Measurements from ENCODE around the gene SDF2L1.

GRCh38 chr22:21661991-21662390, 19.9 kb downstream of the SDF2L1 start:
- TF ChIP-seq, protein P1, sequence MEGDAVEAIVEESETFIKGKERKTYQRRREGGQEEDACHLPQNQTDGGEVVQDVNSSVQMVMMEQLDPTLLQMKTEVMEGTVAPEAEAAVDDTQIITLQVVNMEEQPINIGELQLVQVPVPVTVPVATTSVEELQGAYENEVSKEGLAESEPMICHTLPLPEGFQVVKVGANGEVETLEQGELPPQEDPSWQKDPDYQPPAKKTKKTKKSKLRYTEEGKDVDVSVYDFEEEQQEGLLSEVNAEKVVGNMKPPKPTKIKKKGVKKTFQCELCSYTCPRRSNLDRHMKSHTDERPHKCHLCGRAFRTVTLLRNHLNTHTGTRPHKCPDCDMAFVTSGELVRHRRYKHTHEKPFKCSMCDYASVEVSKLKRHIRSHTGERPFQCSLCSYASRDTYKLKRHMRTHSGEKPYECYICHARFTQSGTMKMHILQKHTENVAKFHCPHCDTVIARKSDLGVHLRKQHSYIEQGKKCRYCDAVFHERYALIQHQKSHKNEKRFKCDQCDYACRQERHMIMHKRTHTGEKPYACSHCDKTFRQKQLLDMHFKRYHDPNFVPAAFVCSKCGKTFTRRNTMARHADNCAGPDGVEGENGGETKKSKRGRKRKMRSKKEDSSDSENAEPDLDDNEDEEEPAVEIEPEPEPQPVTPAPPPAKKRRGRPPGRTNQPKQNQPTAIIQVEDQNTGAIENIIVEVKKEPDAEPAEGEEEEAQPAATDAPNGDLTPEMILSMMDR (IDR thresholded peaks at IDR 0.05): no peak
- TF ChIP-seq POLR2A (IDR thresholded peaks at IDR 0.05): no peak

Data from uterus (tissue), 2 donors.